HG02970 (cell line): ENCODE data around the gene TMEM30B.
"Not testable (repeated sequence)": the region's sequence is repeated elsewhere in the genome, so short reads cannot be mapped to it uniquely, and the experiment has no call there.

Experiments
- ATAC-seq: cut with Tn5 transposase; IDR thresholded peaks from one replicate; pipeline ENCODE4 v1.9.1; 2021; ENCODE audit warnings: mild to moderate bottlenecking, moderate library complexity, moderate number of reproducible peaks; ENCODE audit not compliant: unreplicated experiment, low FRiP score

The TMEM30B gene, protein sequence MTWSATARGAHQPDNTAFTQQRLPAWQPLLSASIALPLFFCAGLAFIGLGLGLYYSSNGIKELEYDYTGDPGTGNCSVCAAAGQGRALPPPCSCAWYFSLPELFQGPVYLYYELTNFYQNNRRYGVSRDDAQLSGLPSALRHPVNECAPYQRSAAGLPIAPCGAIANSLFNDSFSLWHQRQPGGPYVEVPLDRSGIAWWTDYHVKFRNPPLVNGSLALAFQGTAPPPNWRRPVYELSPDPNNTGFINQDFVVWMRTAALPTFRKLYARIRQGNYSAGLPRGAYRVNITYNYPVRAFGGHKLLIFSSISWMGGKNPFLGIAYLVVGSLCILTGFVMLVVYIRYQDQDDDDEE

DNA sequence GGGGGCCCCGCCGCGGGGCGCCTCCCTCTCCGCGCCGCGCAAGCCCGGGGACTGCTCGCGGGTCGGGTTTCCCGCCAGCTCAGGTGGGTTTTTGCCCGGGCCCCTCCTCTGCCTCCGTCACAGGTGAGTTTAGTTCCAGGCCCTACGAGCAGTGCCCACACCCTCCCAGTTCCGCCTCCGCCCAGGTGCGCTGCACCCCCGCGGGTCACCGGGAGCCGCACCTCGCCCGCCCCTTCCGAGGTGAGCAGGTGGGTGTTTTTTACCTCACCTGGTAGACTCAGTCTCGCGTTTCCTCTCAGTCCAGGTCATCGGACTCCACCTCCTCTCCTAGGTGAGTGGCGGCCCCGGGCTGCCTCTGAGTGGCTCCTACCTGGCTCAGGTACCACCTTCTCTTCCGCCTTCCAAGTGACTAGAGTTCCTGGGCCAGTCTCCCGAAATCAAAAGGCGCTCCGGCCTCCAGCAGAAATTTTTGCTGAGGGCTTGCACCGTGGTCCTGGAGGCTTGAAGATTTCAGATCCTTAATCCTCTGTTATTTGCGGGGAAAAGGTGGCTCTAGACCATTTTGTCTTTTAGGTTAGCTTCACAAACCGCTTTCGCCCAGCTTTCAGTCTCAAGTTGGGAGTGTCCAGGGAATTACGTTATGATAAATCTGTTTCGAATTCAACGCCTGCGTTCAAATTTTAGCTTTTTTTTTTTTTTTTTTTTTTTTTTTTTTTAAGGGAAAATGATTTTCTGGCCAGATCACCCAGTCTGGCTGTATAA lies at the start of gene TMEM30B:
Gene TMEM30B, minus strand, starts transcription at position 153 of the 762 bp plus-strand sequence. CDS start 191 bp downstream, outside the sequence.
- no peak for ATAC-seq

DNA sequence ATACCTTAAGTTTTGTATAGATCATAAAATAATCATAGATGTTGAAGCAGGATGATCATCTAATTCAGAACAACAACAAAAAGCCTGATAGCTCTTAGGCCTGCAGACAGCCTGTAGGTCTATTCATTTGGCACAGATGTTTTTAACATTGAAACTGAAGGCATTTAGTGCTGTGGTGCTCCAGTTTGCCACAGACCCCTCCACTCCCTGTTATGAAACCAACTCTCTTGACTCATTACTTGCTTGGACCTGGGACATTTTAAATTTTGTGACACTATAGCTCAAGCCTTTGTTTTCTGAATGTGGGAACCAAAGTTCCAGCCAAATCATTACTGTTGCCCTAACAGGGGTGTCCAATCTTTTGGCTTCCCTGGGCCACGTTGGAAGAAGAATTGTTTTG lies 49.4 kb upstream of the TMEM30B start:
- ATAC-seq, result no peak

- no peak for ATAC-seq
These were observed 48.4 kb upstream of the TMEM30B start for GRCh38 chr14:61329478-61330051.

DNA sequence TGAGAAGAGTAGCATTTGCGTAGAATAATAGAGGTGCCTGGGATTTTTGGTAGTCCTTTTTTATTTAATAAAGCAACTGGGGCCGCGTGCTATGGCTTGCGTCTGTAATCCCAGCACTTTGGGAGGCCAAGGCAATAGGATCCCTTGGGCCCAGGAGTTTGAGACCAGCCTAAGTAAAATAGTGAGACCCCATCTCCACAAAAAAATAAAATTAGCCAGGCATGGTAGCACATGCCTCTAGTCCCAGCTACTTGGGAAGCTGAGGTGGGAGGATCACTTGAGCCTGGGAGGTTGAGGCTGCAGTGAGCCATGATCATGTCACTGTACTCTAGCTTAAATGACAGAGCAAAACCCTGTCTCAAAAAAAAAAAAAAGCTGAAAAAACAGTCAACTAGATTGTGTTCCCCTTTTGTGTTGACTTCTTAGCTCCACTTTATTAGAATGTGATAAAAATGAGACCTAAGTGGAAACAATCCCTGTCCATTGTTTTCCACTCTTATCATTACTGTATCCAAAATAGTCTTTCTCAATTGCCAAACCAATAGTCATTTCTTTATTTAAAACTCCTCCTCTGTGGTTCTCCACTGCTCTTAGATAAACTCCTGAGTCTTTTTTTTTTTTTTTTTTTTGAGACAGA lies 47.6 kb upstream of the TMEM30B start:
- no peak for ATAC-seq

- ATAC-seq, result no peak
These were observed 45.7 kb upstream of the TMEM30B start for GRCh38 chr14:61326847-61327246.

GRCh38 chr14:61326146-61326545 lies 45.0 kb upstream of the TMEM30B start:
- ATAC-seq, result no peak

- ATAC-seq, result no peak
These were observed 44.0 kb upstream of the TMEM30B start for GRCh38 chr14:61325166-61325565.

DNA sequence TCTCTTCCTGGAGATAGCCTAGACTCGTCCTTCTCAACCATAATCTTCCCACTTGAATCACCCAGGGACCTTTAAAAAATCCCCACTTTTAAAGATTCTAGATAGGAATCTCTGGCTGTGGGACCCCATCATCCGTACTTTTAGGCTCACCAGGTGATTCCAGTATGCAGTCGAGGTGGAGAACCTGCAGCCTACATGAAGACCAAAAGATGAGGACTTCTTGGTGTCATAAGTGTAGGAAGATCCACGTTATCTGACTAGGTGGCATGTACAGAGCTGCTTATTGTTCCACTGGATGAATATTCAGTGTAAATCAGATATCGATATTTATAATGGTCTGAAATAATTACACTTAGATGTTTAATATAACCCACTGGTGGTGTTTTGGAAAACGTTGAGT lies 42.8 kb upstream of the TMEM30B start:
- ATAC-seq, result no peak

DNA sequence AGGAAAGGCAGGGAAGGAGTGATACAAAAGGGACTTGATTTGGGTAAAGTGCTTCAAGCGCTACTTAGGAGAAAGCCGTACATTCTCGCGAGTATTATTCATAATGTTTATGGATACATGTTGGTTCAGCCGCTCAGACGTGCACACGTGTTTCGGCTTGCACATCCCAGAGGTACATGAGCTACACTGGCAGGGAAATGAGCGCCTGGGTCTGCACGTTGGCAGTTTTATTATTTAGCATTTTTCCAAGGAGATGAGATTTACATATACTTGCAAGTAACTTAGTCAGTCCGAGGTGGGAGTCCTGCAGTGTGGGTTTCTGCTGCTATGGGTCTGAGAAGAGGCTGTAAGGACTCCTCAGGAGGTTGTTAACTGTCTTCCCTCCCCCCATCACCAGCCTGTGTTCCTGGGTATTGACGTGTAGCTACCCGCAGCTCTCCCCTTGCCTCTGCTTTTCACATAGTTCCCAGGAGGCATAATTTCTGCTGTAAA lies 41.7 kb upstream of the TMEM30B start:
- no peak for ATAC-seq

GRCh38 chr14:61322011-61322798 lies 41.1 kb upstream of the TMEM30B start:
- no peak for ATAC-seq

- no peak for ATAC-seq
These were observed 40.4 kb upstream of the TMEM30B start, which contains the start of gene PRKCH for GRCh38 chr14:61321385-61322010. PRKCH (plus strand) TSS chr14:61321579; CDS start chr14:61322102, 523 bp downstream.

GRCh38 chr14:61320806-61321384 lies 39.8 kb upstream of the TMEM30B start:
- ATAC-seq, result no peak

DNA sequence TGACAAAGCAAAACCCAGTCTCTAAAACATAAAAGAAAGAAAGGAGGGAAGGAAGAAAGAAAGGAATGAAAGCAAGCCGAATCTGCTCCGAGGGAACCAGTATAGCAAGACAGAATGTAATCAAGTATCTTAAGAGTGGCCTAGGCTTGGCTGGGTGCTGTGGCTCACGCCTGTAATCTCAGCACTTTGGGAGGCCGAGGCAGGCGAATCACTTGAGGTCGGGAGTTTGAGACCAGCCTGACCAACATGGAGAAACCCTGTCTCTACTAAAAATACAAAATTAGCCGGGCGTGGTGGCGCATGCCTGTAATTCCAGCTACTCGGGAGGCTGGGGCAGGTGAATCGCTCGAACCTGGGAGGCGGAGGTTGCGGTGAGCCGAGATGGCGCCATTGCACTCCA lies 39.0 kb upstream of the TMEM30B start:
- not testable (repeated sequence) for ATAC-seq

DNA sequence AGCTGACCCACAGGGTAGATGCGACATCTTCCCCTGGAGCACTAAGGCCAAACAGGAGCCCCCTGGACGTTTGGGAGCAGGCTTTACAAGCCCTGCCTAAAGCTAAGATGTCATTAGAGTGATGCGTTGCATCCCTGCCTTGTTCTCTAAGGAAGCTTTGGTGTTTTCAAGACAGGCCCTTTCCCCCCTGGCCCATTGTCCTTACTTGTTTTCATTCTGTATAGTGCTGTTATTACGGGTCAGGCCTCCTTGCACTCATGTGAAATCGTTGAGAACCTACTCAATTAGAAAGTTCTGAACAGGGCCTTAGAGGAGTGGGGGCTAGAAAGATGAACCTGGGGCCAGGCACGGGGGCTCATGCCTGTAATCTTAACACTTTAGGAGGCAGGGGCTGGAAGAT lies 38.6 kb upstream of the TMEM30B start:
- no peak for ATAC-seq

DNA sequence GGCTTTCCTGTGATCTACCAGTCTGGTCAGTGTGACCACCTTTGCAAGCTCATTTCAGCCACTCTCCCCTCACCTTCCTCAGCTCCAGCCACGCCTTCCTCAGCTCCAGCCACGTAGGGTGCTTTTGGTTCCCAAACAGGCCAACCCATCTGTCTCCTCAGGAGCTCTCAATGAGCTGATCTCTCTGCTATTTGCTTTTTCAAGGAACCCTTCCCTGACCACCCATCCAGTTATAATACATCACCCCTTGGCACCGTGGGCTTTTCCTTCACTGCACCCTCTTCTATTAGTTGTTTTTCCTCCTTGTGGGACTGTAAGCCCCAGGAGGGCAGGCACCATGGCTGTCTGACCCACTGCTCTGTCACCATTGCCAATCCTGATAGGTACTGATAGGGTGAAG lies 37.9 kb upstream of the TMEM30B start:
- ATAC-seq, result no peak

- no peak for ATAC-seq
These were observed 34.2 kb upstream of the TMEM30B start for GRCh38 chr14:61315313-61315712.

GRCh38 chr14:61308701-61309100 lies 27.6 kb upstream of the TMEM30B start:
- not testable (repeated sequence) for ATAC-seq

DNA sequence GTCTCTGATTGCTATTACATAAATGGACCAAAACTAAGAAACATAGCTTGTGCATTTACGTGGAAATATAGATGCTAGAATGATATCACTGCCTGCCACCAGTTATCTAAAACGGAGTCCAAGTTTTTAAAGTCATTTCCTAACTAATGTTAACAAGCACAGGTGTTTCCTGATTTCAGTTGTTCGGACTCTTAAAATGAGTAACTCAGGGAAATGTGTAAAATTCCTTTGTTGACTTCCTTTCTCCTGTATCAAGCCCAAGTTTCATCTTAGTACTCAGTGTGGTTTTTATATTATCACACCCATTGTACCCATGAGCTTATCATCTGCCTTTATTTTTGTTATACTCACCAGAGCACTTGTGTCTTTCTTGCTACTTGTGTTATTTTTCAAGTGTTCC lies 27.1 kb upstream of the TMEM30B start:
- no peak for ATAC-seq

DNA sequence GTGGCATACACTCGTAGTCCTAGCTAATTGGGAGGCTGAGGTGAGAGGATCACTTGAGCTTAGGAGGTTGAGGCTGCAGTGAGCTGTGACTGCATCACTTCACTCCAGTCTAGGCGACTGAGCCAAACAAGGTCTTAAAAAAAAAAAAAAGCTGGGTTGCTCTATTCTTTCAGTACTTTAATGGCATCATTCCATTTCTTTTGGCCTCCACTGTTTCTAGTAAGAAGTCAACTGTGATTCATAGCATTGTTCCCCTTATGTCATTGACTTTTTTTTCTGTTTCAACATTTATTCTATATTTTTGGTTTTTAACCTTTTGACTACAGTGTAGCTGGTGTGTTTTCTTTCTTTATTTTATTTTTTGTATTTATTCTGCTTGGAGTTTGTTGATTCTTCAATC lies 23.6 kb upstream of the TMEM30B start:
- no peak for ATAC-seq
